SK-N-SH (cell line): ENCODE data around the gene BAHCC1. TPM values are rescaled to one million over a fixed set of nuclear protein-coding genes. Genes with fewer than 3 reads are reported as not detected.

Experiments used
- CTCF ChIA-PET: fragments of 300-600, 350-600 bp; formaldehyde crosslinking; extraction: SDS; loops from one replicate; lab custom pipeline; 2021; lab: Yijun Ruan, JAX
- POLR2A ChIA-PET: fragments of 350-600 bp; sonication (Branson Sonifier 250); formaldehyde crosslinking; extraction: SDS; loops from one replicate; lab custom pipeline; 2020; ENCODE audit warnings: antibody characterized with exemption, inconsistent platforms; lab: Yijun Ruan, JAX
- DNase-seq: peaks from one replicate; pipeline ENCODE4 v3.0.0; 2012
- H2AFZ ChIP-seq: fragments of 200-600 bp; sonication (generic); 2 replicates; pipeline ENCODE4 v1.8.1; 2016; ENCODE audit warnings: antibody characterized with exemption, mild to moderate bottlenecking, low read depth
- H3F3A ChIP-seq: fragments of 200-600 bp; sonication (generic); replicated peaks from 2 replicates; pipeline ENCODE3; 2016; ENCODE audit warnings: antibody characterized with exemption, mild to moderate bottlenecking; ENCODE audit not compliant: insufficient read depth
- H3K27ac ChIP-seq, 2 experiments: fragments of 200-500 bp in 1 of 2; fragments of 200-600 bp in 1 of 2; sonication (Bioruptor generic) in 1 of 2; sonication (generic), shearing (Covaris generic) in 1 of 2; 2 replicates each; pipeline versions ENCODE4 v1.5.1 to v1.6.1; 2014 to 2016; ENCODE audit warnings: low read depth in 2 of 2, inconsistent platforms in 1 of 2, low read length in 1 of 2, mild to moderate bottlenecking in 1 of 2, mixed read lengths in 1 of 2
- H3K27me3 ChIP-seq: fragments of 200-600 bp; sonication (generic), shearing (Covaris generic); 2 replicates; pipeline ENCODE4 v1.6.1; 2016; ENCODE audit warnings: mixed run types; ENCODE audit not compliant: insufficient read depth
- H3K36me3 ChIP-seq, 2 experiments: fragments of 200-500 bp in 1 of 2; fragments of 200-600 bp in 1 of 2; sonication (Bioruptor generic) in 1 of 2; sonication (generic) in 1 of 2; replicated peaks in 1 of 2; 2 replicates each; pipeline versions ENCODE3 to v1.5.1; 2014 to 2016; ENCODE audit warnings: low read length in 1 of 2, mild to moderate bottlenecking in 1 of 2; ENCODE audit not compliant: insufficient read depth in 2 of 2, control insufficient read depth in 1 of 2
- H3K4me1 ChIP-seq, 2 experiments: fragments of 200-500 bp in 1 of 2; fragments of 200-600 bp in 1 of 2; sonication (Bioruptor generic) in 1 of 2; sonication (generic), shearing (Covaris generic) in 1 of 2; 2 replicates each; pipeline versions ENCODE4 v1.5.1 to v1.6.1; 2014 to 2016; ENCODE audit warnings: low read depth in 1 of 2, low read length in 1 of 2, mixed run types in 1 of 2; ENCODE audit not compliant: insufficient read depth in 2 of 2, control insufficient read depth in 1 of 2
- H3K4me2 ChIP-seq: fragments of 200-600 bp; sonication (generic), shearing (Covaris generic); 2 replicates; pipeline ENCODE4 v1.6.1; 2017; ENCODE audit warnings: mixed run types
- H3K4me3 ChIP-seq, 2 experiments: fragments of 200-500 bp in 1 of 2; fragments of 200-600 bp in 1 of 2; sonication (Bioruptor generic) in 1 of 2; sonication (generic), shearing (Covaris generic) in 1 of 2; 2 replicates each; pipeline versions ENCODE4 v1.5.1 to v1.8.1; 2014 to 2016; ENCODE audit warnings: low read depth in 2 of 2, inconsistent platforms in 1 of 2, low read length in 1 of 2, mild to moderate bottlenecking in 1 of 2, mixed read lengths in 1 of 2, moderate library complexity in 1 of 2
- H3K79me2 ChIP-seq: fragments of 200-600 bp; sonication (generic); 2 replicates; pipeline ENCODE4 v1.8.1; 2017; ENCODE audit warnings: mild to moderate bottlenecking; ENCODE audit not compliant: insufficient read depth
- H3K9ac ChIP-seq: fragments of 200-600 bp; sonication (generic); 2 replicates; pipeline ENCODE4 v1.6.1; 2017; ENCODE audit warnings: mixed run types
- H3K9me2 ChIP-seq: fragments of 200-600 bp; sonication (generic); 2 replicates; pipeline ENCODE4 v1.6.1; 2017; ENCODE audit warnings: mixed run types
- H3K9me3 ChIP-seq: fragments of 200-600 bp; sonication (generic); 2 replicates; pipeline ENCODE4 v1.6.1; 2017; ENCODE audit warnings: mixed run types, mild to moderate bottlenecking, moderate library complexity
- H4K20me1 ChIP-seq: fragments of 200-600 bp; sonication (generic); 2 replicates; pipeline ENCODE4 v1.6.1; 2017; ENCODE audit warnings: mild to moderate bottlenecking, mixed run types; ENCODE audit not compliant: insufficient read depth
- EP300 ChIP-seq, 2 experiments: IDR thresholded peaks; 2 replicates each; pipeline versions ENCODE4 v1.4.0 to v1.6.1; 2012; ENCODE audit warnings: borderline replicate concordance in 1 of 2, low read depth in 1 of 2, low read length in 1 of 2
- FOXJ3 ChIP-seq: sonication (generic); formaldehyde crosslinking; IDR thresholded peaks from 2 replicates; pipeline ENCODE4 v1.5.1; 2020; ENCODE audit warnings: mild to moderate bottlenecking, missing genetic modification reagents
- FOXM1 ChIP-seq: IDR thresholded peaks from 2 replicates; pipeline ENCODE4 v1.4.0; 2012; ENCODE audit warnings: low read depth, mild to moderate bottlenecking
- GATA2 ChIP-seq: sonication (generic); formaldehyde crosslinking; IDR thresholded peaks from 2 replicates; pipeline ENCODE4 v1.5.0; 2020; ENCODE audit warnings: mild to moderate bottlenecking, missing genetic modification reagents
- IRF3 ChIP-seq: fragments of 150-350 bp; IDR thresholded peaks from 2 replicates; pipeline ENCODE4 v1.6.1; 2016; ENCODE audit warnings: mild to moderate bottlenecking, low read depth, low read length
- JUND ChIP-seq: IDR thresholded peaks from 2 replicates; pipeline ENCODE4 v1.4.0; 2012
- MEF2A ChIP-seq: IDR thresholded peaks from 2 replicates; pipeline ENCODE4 v1.4.0; 2012; ENCODE audit warnings: low read depth, borderline replicate concordance
- MXI1 ChIP-seq: IDR thresholded peaks from 2 replicates; pipeline ENCODE4 v1.6.1; 2012; ENCODE audit warnings: mild to moderate bottlenecking, low read depth, low read length, improper control_type of control experiment
- NRF1 ChIP-seq: IDR thresholded peaks from 2 replicates; pipeline ENCODE4 v1.6.1; 2012; ENCODE audit warnings: low read depth, mild to moderate bottlenecking, low read length
- RAD21 ChIP-seq: IDR thresholded peaks from 2 replicates; pipeline ENCODE4 v1.6.1; 2012; ENCODE audit warnings: mild to moderate bottlenecking, low read length
- RCOR1 ChIP-seq: fragments of 150-350 bp; IDR thresholded peaks from 2 replicates; pipeline ENCODE4 v1.6.1; 2017; ENCODE audit warnings: antibody characterized with exemption, low read length
- SIN3A ChIP-seq: IDR thresholded peaks from 2 replicates; pipeline ENCODE4 v1.6.1; 2012; ENCODE audit warnings: low read depth, mild to moderate bottlenecking, low read length, moderate library complexity, borderline replicate concordance
- SMC3 ChIP-seq: IDR thresholded peaks from 2 replicates; pipeline ENCODE4 v1.6.1; 2012; ENCODE audit warnings: low read depth, low read length, improper control_type of control experiment
- TAF1 ChIP-seq: IDR thresholded peaks from 2 replicates; pipeline ENCODE4 v1.6.1; 2012; ENCODE audit warnings: low read depth, mild to moderate bottlenecking, low read length, moderate library complexity, borderline replicate concordance
- TEAD4 ChIP-seq: IDR thresholded peaks from 2 replicates; pipeline ENCODE4 v1.4.0; 2012; ENCODE audit warnings: mild to moderate bottlenecking, borderline replicate concordance; ENCODE audit not compliant: insufficient read depth
- USF1 ChIP-seq: IDR thresholded peaks from 2 replicates; pipeline ENCODE4 v1.4.0; 2012; ENCODE audit warnings: low read depth, borderline replicate concordance
- YY1 ChIP-seq: IDR thresholded peaks from 2 replicates; pipeline ENCODE4 v1.4.0; 2012; ENCODE audit warnings: low read depth, mild to moderate bottlenecking
- WGBS: methylation state at CpG from one replicate; pipeline ENCODE4 v1.1.6; 2017; ENCODE audit warnings: low lambda C conversion rate; 5-methylcytosine and 5-hydroxymethylcytosine counted together
- polyA plus RNA-seq, 3 experiments: library from polyadenylated mRNA; depleted of rRNA; stranded (reverse); fragments of >200 nt; gene quantifications; 2 replicates each; pipeline ENCODE4 v1.2.3, GENCODE V29; 2012
- TF ChIP-seq, protein P1 (sequence below): fragments of 150-350 bp; IDR thresholded peaks from 2 replicates; pipeline ENCODE4 v1.6.1; 2017; ENCODE audit warnings: antibody characterized with exemption, low read length, low read depth, borderline replicate concordance
- TF ChIP-seq, protein P2 (sequence below): IDR thresholded peaks from 2 replicates; pipeline ENCODE4 v1.4.0; 2012; ENCODE audit warnings: low read depth
- TF ChIP-seq, protein P3 (sequence below): IDR thresholded peaks from 2 replicates; pipeline ENCODE4; 2012

The BAHCC1 gene
- polyA plus RNA-seq, 1 of the 3 experiments (the other 2 are of a cell fraction) = 6.4 TPM

- TF ChIP-seq, protein P1, sequence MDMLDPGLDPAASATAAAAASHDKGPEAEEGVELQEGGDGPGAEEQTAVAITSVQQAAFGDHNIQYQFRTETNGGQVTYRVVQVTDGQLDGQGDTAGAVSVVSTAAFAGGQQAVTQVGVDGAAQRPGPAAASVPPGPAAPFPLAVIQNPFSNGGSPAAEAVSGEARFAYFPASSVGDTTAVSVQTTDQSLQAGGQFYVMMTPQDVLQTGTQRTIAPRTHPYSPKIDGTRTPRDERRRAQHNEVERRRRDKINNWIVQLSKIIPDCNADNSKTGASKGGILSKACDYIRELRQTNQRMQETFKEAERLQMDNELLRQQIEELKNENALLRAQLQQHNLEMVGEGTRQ = no peak
- no peak for TF ChIP-seq SMC3
Observed at GRCh38 chr17:81447331-81447933, 52.2 kb downstream of the BAHCC1 start (continued).

- POLR2A ChIA-PET = no interaction called here
- H3K27ac ChIP-seq = no peak overlapping the region
- H3K79me2 ChIP-seq = no peaks in the 10 kb centered on the region
- H3K4me2 ChIP-seq = no peak overlapping the region
- CTCF ChIA-PET = interaction anchor here (1.0 to 9.8 kb wide), 4 partner anchors 7 to 35 kb away, joined by 3 to 85 read pairs (median 5); no protein-coding TSS in a partner anchor
- no peak overlapping the region for H3K9ac ChIP-seq
- no peaks in the 10 kb centered on the region for H3K9me2 ChIP-seq
- WGBS = 88% methylated on average over 24 of the region's 25 CpGs
- no peak overlapping the region for H2AFZ ChIP-seq
- no peaks in the 10 kb centered on the region for H4K20me1 ChIP-seq
- no peak for DNase-seq
- TF ChIP-seq, protein P2, sequence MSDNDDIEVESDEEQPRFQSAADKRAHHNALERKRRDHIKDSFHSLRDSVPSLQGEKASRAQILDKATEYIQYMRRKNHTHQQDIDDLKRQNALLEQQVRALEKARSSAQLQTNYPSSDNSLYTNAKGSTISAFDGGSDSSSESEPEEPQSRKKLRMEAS = no peak
- no peak for TF ChIP-seq USF1
- H3K27me3 ChIP-seq = no peaks in the 10 kb centered on the region
- H3K9me3 ChIP-seq = no peaks in the 10 kb centered on the region
- H3K4me3 ChIP-seq = no peak overlapping the region
- H3F3A ChIP-seq = no peaks in the 10 kb centered on the region
- no peaks in the 10 kb centered on the region for H3K36me3 ChIP-seq
- no peaks in the 10 kb centered on the region; a peak in 1 of 4 replicates for H3K4me1 ChIP-seq
Observed at GRCh38 chr17:81448442-81448841, 53.2 kb downstream of the BAHCC1 start.

- DNase-seq = no peak
- CTCF ChIA-PET = interaction anchor here (0.9 to 9.8 kb wide), 5 partner anchors 7 to 34 kb away, joined by 3 to 85 read pairs (median 4); no protein-coding TSS in a partner anchor
- Histone ChIP-seq H3K36me3 (no peaks in the 10 kb centered on the region), H3K79me2 (no peaks in the 10 kb centered on the region), H3K4me2 (no peak overlapping the region), H3K27ac (no peak overlapping the region), H3K4me1 (peaks cover 0 to 3% of the 10 kb centered on the region in 2 experiments; a peak in 1 of 4 replicates), H3K4me3 (no peak overlapping the region), H3K9me2 (no peaks in the 10 kb centered on the region), H3K9me3 (no peaks in the 10 kb centered on the region), H3K27me3 (no peaks in the 10 kb centered on the region), H3F3A (no peaks in the 10 kb centered on the region), H4K20me1 (no peaks in the 10 kb centered on the region), H2AFZ (no peak overlapping the region), H3K9ac (no peak overlapping the region)
- POLR2A ChIA-PET = no interaction called here
- TF ChIP-seq MEF2A (no peak), TAF1 (no peak), MXI1 (no peak), TEAD4 (no peak), YY1 (no peak), FOXJ3 (CRISPR knock-in tag) (no peak), SMC3 (no peak), RAD21 (no peak), GATA2 (no peak), FOXM1 (no peak), JUND (no peak), SIN3A (no peak), NRF1 (no peak), EP300 (IDR thresholded peaks at IDR 0.05; ENCODE audit: borderline replicate concordance in 1 of 2, low read depth in 1 of 2, low read length in 1 of 2) (no peak), IRF3 (no peak), RCOR1 (no peak)
- TF ChIP-seq, protein P2 = no peak
- TF ChIP-seq, protein P1 = no peak
- TF ChIP-seq, protein P3, sequence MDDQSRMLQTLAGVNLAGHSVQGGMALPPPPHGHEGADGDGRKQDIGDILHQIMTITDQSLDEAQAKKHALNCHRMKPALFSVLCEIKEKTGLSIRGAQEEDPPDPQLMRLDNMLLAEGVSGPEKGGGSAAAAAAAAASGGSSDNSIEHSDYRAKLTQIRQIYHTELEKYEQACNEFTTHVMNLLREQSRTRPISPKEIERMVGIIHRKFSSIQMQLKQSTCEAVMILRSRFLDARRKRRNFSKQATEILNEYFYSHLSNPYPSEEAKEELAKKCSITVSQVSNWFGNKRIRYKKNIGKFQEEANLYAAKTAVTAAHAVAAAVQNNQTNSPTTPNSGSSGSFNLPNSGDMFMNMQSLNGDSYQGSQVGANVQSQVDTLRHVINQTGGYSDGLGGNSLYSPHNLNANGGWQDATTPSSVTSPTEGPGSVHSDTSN = no peak
- 84% methylated on average over 11 of the region's 12 CpGs for WGBS
Observed at GRCh38 chr17:81448950-81449349, 53.7 kb downstream of the BAHCC1 start.
